Measurements from ENCODE around the gene PI3.

GRCh38 chr20:45223136-45223535 is 48.4 kb downstream of the PI3 start:
- TF ChIP-seq CTCF (IDR thresholded peaks at IDR 0.05; ENCODE audit: borderline replicate concordance, extremely low read depth, low read length, poor library complexity, severe bottlenecking) = no peak
- no peak for TF ChIP-seq EZH2 (IDR thresholded peaks at IDR 0.05; ENCODE audit: borderline replicate concordance, low read depth, low read length, severe bottlenecking)

All from DND-41 (cell line).